HG03139 (cell line): ENCODE data around the gene PDE4D.

Experiments
- ATAC-seq: cut with Tn5 transposase; IDR thresholded peaks from one replicate; pipeline ENCODE4 v1.9.1; 2021; ENCODE audit not compliant: unreplicated experiment

PDE4D gene

GRCh38 chr5:58925627-58926540 is 967.6 kb downstream of the PDE4D start:
- ATAC-seq = no peak

GRCh38 chr5:58924306-58924705 is 969.2 kb downstream of the PDE4D start:
- ATAC-seq = no peak

- no peak for ATAC-seq
Measured at GRCh38 chr5:58923355-58923754, 970.2 kb downstream of the PDE4D start.

GRCh38 chr5:58922461-58923171 is 970.9 kb downstream of the PDE4D start:
- no peak for ATAC-seq

- no peak for ATAC-seq
Measured at GRCh38 chr5:58921159-58921558, 972.4 kb downstream of the PDE4D start.

- ATAC-seq = no peak
Measured at GRCh38 chr5:58919833-58920232, 973.7 kb downstream of the PDE4D start.
